ENCODE results near the gene EPHA8. TPM values are rescaled to one million over a fixed set of nuclear protein-coding genes. Genes with fewer than 3 reads are reported as not detected.

EPHA8 gene
- total and polyA plus RNA-seq, 2 of the 13 experiments (the other 11 are each of a cell fraction or from before 2014, with no cell fraction given), result not detected

DNA sequence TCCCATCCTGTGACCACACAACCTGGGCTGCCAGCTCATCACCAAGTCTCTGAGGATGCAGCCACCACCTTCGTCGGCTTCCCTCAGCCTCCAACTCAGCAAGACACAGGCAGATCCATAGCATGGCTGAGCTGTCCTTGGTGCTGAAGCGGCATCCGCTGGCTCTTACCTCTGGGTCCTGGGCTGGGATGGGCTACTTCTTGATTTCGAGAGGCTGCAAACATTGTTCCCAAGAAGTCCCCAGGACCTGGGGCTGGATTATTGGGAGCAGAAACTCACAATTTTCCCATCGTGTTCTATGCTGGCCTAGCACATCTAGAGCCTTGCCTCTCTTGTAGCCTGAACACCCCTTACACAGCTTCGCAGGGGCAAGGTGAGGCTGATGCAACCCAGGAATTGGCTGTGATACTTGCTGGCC is 48.2 kb downstream of the EPHA8 start (continued):
- TF ChIP-seq AGO2 (optimal IDR thresholded peaks at IDR 0.05; ENCODE audit: low read depth, low read length), result no peak
- TF ChIP-seq ZNF878 (CRISPR knock-in tag; IDR thresholded peaks at IDR 0.05), result no peak
- TF ChIP-seq NCOA2 (CRISPR knock-in tag; IDR thresholded peaks at IDR 0.05), result peak; percentile 68
- TF ChIP-seq, protein P1, sequence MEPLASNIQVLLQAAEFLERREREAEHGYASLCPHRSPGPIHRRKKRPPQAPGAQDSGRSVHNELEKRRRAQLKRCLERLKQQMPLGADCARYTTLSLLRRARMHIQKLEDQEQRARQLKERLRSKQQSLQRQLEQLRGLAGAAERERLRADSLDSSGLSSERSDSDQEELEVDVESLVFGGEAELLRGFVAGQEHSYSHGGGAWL (CRISPR knock-in tag; IDR thresholded peaks at IDR 0.05), result peak; percentile 33; the same call in 1 of the 2 replicates
- no peak for TF ChIP-seq ZNF546 (CRISPR knock-in tag; conservative IDR thresholded peaks at IDR 0.05)
- 0 out of 2 replicates have a peak, but pooled peaks have one; percentile 56 for TF ChIP-seq ZBTB42 (CRISPR knock-in tag; IDR thresholded peaks at IDR 0.05)
- TF ChIP-seq YEATS2 (CRISPR knock-in tag; IDR thresholded peaks at IDR 0.05; ENCODE audit: borderline replicate concordance), result peak; percentile 39; the same call in 1 of the 2 replicates
- TF ChIP-seq, protein P2, sequence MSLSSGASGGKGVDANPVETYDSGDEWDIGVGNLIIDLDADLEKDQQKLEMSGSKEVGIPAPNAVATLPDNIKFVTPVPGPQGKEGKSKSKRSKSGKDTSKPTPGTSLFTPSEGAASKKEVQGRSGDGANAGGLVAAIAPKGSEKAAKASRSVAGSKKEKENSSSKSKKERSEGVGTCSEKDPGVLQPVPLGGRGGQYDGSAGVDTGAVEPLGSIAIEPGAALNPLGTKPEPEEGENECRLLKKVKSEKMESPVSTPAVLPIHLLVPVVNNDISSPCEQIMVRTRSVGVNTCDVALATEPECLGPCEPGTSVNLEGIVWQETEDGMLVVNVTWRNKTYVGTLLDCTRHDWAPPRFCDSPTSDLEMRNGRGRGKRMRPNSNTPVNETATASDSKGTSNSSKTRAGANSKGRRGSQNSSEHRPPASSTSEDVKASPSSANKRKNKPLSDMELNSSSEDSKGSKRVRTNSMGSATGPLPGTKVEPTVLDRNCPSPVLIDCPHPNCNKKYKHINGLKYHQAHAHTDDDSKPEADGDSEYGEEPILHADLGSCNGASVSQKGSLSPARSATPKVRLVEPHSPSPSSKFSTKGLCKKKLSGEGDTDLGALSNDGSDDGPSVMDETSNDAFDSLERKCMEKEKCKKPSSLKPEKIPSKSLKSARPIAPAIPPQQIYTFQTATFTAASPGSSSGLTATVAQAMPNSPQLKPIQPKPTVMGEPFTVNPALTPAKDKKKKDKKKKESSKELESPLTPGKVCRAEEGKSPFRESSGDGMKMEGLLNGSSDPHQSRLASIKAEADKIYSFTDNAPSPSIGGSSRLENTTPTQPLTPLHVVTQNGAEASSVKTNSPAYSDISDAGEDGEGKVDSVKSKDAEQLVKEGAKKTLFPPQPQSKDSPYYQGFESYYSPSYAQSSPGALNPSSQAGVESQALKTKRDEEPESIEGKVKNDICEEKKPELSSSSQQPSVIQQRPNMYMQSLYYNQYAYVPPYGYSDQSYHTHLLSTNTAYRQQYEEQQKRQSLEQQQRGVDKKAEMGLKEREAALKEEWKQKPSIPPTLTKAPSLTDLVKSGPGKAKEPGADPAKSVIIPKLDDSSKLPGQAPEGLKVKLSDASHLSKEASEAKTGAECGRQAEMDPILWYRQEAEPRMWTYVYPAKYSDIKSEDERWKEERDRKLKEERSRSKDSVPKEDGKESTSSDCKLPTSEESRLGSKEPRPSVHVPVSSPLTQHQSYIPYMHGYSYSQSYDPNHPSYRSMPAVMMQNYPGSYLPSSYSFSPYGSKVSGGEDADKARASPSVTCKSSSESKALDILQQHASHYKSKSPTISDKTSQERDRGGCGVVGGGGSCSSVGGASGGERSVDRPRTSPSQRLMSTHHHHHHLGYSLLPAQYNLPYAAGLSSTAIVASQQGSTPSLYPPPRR (CRISPR knock-in tag; IDR thresholded peaks at IDR 0.05; ENCODE audit: borderline replicate concordance), result no peak
- no peak for TF ChIP-seq ZNF672 (CRISPR knock-in tag; IDR thresholded peaks at IDR 0.05)
- TF ChIP-seq GFI1 (CRISPR knock-in tag; IDR thresholded peaks at IDR 0.05; ENCODE audit: borderline replicate concordance), result no peak
- TF ChIP-seq, protein P3, sequence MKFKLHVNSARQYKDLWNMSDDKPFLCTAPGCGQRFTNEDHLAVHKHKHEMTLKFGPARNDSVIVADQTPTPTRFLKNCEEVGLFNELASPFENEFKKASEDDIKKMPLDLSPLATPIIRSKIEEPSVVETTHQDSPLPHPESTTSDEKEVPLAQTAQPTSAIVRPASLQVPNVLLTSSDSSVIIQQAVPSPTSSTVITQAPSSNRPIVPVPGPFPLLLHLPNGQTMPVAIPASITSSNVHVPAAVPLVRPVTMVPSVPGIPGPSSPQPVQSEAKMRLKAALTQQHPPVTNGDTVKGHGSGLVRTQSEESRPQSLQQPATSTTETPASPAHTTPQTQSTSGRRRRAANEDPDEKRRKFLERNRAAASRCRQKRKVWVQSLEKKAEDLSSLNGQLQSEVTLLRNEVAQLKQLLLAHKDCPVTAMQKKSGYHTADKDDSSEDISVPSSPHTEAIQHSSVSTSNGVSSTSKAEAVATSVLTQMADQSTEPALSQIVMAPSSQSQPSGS (CRISPR knock-in tag; IDR thresholded peaks at IDR 0.05), result peak; percentile 80; the same call in 1 of the 2 replicates
- TF ChIP-seq SSRP1 (CRISPR knock-in tag; IDR thresholded peaks at IDR 0.05), result no peak
- peak; percentile 81; the same call in 1 of the 2 replicates for TF ChIP-seq ZNF232 (CRISPR knock-in tag; IDR thresholded peaks at IDR 0.05; ENCODE audit: borderline replicate concordance)
- TF ChIP-seq, protein P4, sequence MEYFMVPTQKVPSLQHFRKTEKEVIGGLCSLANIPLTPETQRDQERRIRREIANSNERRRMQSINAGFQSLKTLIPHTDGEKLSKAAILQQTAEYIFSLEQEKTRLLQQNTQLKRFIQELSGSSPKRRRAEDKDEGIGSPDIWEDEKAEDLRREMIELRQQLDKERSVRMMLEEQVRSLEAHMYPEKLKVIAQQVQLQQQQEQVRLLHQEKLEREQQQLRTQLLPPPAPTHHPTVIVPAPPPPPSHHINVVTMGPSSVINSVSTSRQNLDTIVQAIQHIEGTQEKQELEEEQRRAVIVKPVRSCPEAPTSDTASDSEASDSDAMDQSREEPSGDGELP (IDR thresholded peaks at IDR 0.05; ENCODE audit: borderline replicate concordance, low read depth), result no peak
- TF ChIP-seq ZC3H13 (CRISPR knock-in tag; IDR thresholded peaks at IDR 0.05), result no peak
- TF ChIP-seq ZNF10 (CRISPR knock-in tag; IDR thresholded peaks at IDR 0.05; ENCODE audit: borderline replicate concordance, low read depth), result no peak
- TF ChIP-seq, protein P5, sequence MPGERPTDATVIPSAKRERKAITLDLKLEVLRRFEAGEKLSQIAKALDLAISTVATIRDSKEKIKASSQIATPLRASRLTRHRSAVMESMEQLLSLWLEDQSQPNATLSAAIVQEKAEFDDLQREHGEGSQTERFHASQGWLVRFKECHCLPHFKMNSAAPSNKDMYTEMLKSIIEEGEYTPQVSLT (CRISPR knock-in tag; IDR thresholded peaks at IDR 0.05; ENCODE audit: borderline replicate concordance, low read depth), result no peak
- TF ChIP-seq ZNF792 (CRISPR knock-in tag; IDR thresholded peaks at IDR 0.05), result peak; percentile 39; the same call in 1 of the 2 replicates
